ENCODE results near the gene TRIM9.
A peak's percentile ranks its signal among the peaks of the same experiment; 100 is the strongest.

The TRIM9 gene

GRCh38 chr14:51094901-51095853, at the start of gene TRIM9:
Gene TRIM9 (minus strand): TSS chr14:51095105. CDS start chr14:51094939, 166 bp downstream.
- DNase-seq = peak; percentile 97 to 98

- no peak for DNase-seq
Measured at GRCh38 chr14:51140856-51141255, 46.0 kb upstream of the TRIM9 start.

GRCh38 chr14:51140338-51140737, 45.4 kb upstream of the TRIM9 start:
- DNase-seq = no peak

GRCh38 chr14:51139121-51139681, 44.3 kb upstream of the TRIM9 start:
- DNase-seq = no peak

GRCh38 chr14:51138404-51139103, 43.6 kb upstream of the TRIM9 start:
- DNase-seq = no peak

GRCh38 chr14:51131516-51131915, 36.6 kb upstream of the TRIM9 start:
- DNase-seq = no peak

- DNase-seq = no peak
Measured at GRCh38 chr14:51129130-51129529, 34.2 kb upstream of the TRIM9 start.

- DNase-seq = no peak
Measured at GRCh38 chr14:51124029-51124428, 29.1 kb upstream of the TRIM9 start.

- no peak for DNase-seq
Measured at GRCh38 chr14:51121096-51121495, 26.2 kb upstream of the TRIM9 start.

- no peak for DNase-seq
Measured at GRCh38 chr14:51119411-51120051, 24.6 kb upstream of the TRIM9 start.

GRCh38 chr14:51118993-51119392, 24.1 kb upstream of the TRIM9 start:
- DNase-seq = no peak

GRCh38 chr14:51117593-51117992, 22.7 kb upstream of the TRIM9 start:
- DNase-seq = no peak

GRCh38 chr14:51116682-51117081, 21.8 kb upstream of the TRIM9 start:
- no peak for DNase-seq

GRCh38 chr14:51109651-51110050, 14.7 kb upstream of the TRIM9 start:
- DNase-seq = no peak

- no peak for DNase-seq
Measured at GRCh38 chr14:51107801-51108200, 12.9 kb upstream of the TRIM9 start.

- no peak for DNase-seq
Measured at GRCh38 chr14:51104467-51104866, 9.6 kb upstream of the TRIM9 start.

- DNase-seq = no peak
Measured at GRCh38 chr14:51097287-51097686, 2.4 kb upstream of the TRIM9 start.

- DNase-seq = no peak
Measured at GRCh38 chr14:51096870-51097269, 2.0 kb upstream of the TRIM9 start.

- DNase-seq = peak; percentile 51 to 60
Measured at GRCh38 chr14:51095854-51096823, 1.2 kb upstream of the TRIM9 start.

- DNase-seq = peak in 1 of 2 experiments; percentile 22
Measured at GRCh38 chr14:51094282-51094821, 553 bp downstream of the TRIM9 start.
